Small intestine (tissue), 7 donors: ENCODE data around the gene C9orf85. TPM values are rescaled to one million over a fixed set of nuclear protein-coding genes. Genes with fewer than 3 reads are reported as not detected.

Experiments used
- DNase-seq, 2 donors: peaks; one replicate each; pipeline versions ENCODE4 v3.0.0 to v3.0.0-alpha.2; 2013
- FAIRE-seq: peaks from 2 replicates; lab custom pipeline; 2012; peaks lifted over from hg19 to GRCh38; lab: Jason Lieb, UNC
- H3K27ac ChIP-seq, 3 donors: one replicate each; pipeline ENCODE4 v1.5.1; 2013; ENCODE audit warnings: low read length in 2 of 3, mild to moderate bottlenecking in 2 of 3, control low read depth in 1 of 3, inconsistent platforms in 1 of 3, low read depth in 1 of 3, moderate library complexity in 1 of 3
- H3K27me3 ChIP-seq, 3 donors: one replicate each; pipeline ENCODE4 v1.6.1; 2013; ENCODE audit warnings: low read length in 3 of 3, inconsistent platforms in 1 of 3; ENCODE audit not compliant: control insufficient read depth in 3 of 3, insufficient read depth in 3 of 3
- H3K36me3 ChIP-seq, 3 donors: one replicate each; pipeline ENCODE4 v1.6.1; 2013; ENCODE audit warnings: low read length in 3 of 3, inconsistent platforms in 1 of 3, low read depth in 1 of 3, mild to moderate bottlenecking in 1 of 3, moderate library complexity in 1 of 3; ENCODE audit not compliant: control insufficient read depth in 3 of 3, insufficient read depth in 2 of 3
- H3K4me1 ChIP-seq, 3 donors: one replicate each; pipeline ENCODE4 v1.6.1; 2013; ENCODE audit warnings: low read length in 2 of 3, inconsistent platforms in 1 of 3, low read depth in 1 of 3, mild to moderate bottlenecking in 1 of 3, moderate library complexity in 1 of 3; ENCODE audit not compliant: control insufficient read depth in 3 of 3, insufficient read depth in 2 of 3
- H3K4me3 ChIP-seq, 3 donors: one replicate each; pipeline ENCODE4 v1.5.1; 2013; ENCODE audit warnings: low read length in 3 of 3, control low read depth in 1 of 3, inconsistent platforms in 1 of 3, low read depth in 1 of 3, mild to moderate bottlenecking in 1 of 3, moderate library complexity in 1 of 3
- H3K9me3 ChIP-seq, 2 donors: one replicate each; pipeline ENCODE4 v1.6.1; 2013; ENCODE audit warnings: low read depth in 1 of 2, low read length in 1 of 2; ENCODE audit not compliant: control insufficient read depth in 2 of 2, insufficient read depth in 1 of 2
- WGBS, 3 donors: extraction: QIAGEN DNeasy Blood & Tissue Kit; methylation state at CpG; one replicate each; pipeline ENCODE4 v1.1.7; 2013; 5-methylcytosine and 5-hydroxymethylcytosine counted together
- polyA plus RNA-seq, 4 donors: library from polyadenylated mRNA; stranded (reverse) in 3 of 4; unstranded in 1 of 4; fragments of 200-250 nt in 3 of 4; fragments of 120-200 nt in 1 of 4; gene quantifications; one replicate each; pipeline versions ENCODE4 v1.2.1 to v1.2.3, GENCODE V29; 2013
- donor health status: healthy with polysubstance abuse.
- donor health status: control.
- donor health status: control.
- donor health status: Bipolar disorder and iron deficiency.
- donor health status: healthy.

C9orf85 gene
- polyA plus RNA-seq, 4 donors: 14.1 to 35.7 (median 19.4) TPM

DNA sequence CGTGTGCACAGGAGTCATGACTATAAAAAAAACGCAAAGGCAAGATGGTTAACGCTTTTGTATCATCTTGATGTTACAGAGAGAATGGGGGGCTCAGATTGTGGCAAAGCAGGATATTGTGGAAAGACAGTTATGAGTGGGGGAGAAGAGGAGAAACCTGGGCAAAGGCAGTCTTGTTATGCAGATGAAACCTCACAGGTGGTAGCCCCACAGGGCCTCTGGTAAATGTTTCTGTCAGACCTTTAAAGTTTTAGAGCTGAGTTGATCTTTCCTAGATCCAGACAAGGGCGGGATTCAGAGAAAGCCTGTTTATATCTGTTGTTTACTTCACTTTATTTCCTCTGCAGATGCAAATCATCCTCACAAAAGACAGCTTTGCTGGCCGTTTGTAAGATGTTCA, 55.2 kb downstream of the C9orf85 start:
- WGBS, 3 donors: 77 to 93% (median 92%) methylated on average over 5 of the region's 5 CpGs
- no peak for DNase-seq
- no peak for FAIRE-seq

DNA sequence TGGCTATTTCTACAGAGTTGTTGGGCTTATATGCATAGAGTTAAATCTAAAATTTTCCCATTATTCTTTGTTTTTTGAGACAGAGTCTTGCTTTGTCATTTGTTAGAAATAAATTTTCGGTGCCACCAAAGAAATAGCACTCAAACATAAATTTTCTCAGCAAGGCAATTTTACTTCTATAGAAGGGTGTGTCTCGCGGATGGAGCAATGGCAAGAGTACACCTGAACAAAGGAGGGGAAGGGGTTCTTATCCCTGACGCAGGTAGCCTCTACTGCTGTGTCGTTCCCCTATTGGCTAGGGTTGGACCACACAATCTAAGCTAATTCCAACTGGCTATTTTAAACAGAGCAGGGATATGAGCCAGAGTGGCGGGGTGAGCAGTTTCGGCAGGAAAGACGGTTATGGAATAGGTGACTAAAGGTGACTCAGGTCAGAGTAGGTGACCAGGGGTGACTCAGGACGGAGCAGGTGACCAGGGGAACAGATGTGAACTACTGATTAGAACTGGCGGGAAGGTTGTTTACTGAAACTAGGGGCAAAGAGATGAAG, 57.2 kb downstream of the C9orf85 start:
- no peaks in the 10 kb centered on the region for H3K4me1 ChIP-seq
- FAIRE-seq: no peak
- H3K27ac ChIP-seq: no peak overlapping the region
- WGBS, 3 donors: 86 to 88% (median 88%) methylated on average over 10 of the region's 10 CpGs
- H3K27me3 ChIP-seq: no peaks in the 10 kb centered on the region
- DNase-seq: no peak
- H3K4me3 ChIP-seq: no peak overlapping the region
- H3K9me3 ChIP-seq: peaks cover 1 to 9% of the 10 kb centered on the region in 2 donors
- H3K36me3 ChIP-seq: peaks cover 0 to 24% (median 3%) of the 10 kb centered on the region in 3 donors

More for the DNA sequence above, 55.2 kb downstream of the C9orf85 start:
- Histone ChIP-seq H3K27me3 (no peaks in the 10 kb centered on the region), H3K27ac (no peak overlapping the region), H3K9me3 (peaks cover 1 to 9% of the 10 kb centered on the region in 2 donors), H3K4me1 (no peaks in the 10 kb centered on the region), H3K36me3 (peaks cover 0 to 16% (median 3%) of the 10 kb centered on the region in 3 donors), H3K4me3 (no peak overlapping the region)

DNA sequence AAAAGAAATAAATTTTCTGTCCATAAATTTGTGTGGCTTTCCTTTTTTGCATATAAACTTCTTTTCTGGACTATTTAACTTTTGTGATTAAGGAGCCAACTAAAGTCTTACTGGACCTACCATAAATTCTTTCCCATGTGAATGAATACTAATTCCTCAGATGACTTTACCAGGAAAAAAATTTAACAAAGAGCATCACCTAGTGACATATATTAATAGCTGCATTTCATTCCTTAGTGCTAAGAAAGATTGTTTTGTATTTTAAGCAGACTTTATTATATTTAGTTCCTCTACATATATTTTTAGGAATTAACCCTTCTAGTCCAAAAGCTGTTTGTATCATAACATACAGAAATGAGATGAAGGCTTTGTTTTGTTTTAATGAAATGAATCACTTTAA, 64.4 kb downstream of the C9orf85 start:
- peak in 1 of 2 donors; percentile 23 for DNase-seq

DNA sequence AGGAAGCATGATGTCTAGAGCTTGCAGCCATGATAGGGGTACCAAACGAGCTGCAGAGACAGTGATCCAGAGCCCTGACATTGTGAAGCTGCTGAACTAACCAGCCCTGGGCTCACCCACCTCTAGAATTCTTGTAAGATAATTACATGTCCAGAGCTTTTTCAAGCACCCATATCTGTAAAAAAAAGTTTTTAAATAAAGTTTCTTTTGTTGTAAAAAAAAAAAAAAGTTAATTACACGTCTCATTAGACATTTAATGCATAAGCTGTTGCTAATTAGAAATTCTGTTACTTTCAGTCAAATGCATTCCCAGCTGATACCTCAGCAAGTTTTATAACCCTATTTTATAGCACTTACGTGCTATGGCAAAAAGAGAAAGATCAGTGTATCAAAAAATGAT, 65.6 kb downstream of the C9orf85 start:
- Histone ChIP-seq H3K27me3 (no peaks in the 10 kb centered on the region), H3K4me3 (no peak overlapping the region), H3K27ac (no peak overlapping the region), H3K9me3 (no peaks in the 10 kb centered on the region), H3K4me1 (no peaks in the 10 kb centered on the region), H3K36me3 (peaks cover 0 to 18% (median 0%) of the 10 kb centered on the region in 3 donors)
- FAIRE-seq (no peak), DNase-seq (peak in 1 of 2 donors; percentile 36)
- WGBS, 3 donors: 24 to 59% (median 26%) methylated on average over 3 of the region's 3 CpGs

More for the DNA sequence above, 64.4 kb downstream of the C9orf85 start:
- Histone ChIP-seq H3K36me3 (peaks cover 0 to 20% (median 0%) of the 10 kb centered on the region in 3 donors), H3K9me3 (no peaks in the 10 kb centered on the region), H3K27ac (no peak overlapping the region), H3K4me3 (no peak overlapping the region), H3K27me3 (no peaks in the 10 kb centered on the region), H3K4me1 (no peaks in the 10 kb centered on the region)
- FAIRE-seq: no peak

DNA sequence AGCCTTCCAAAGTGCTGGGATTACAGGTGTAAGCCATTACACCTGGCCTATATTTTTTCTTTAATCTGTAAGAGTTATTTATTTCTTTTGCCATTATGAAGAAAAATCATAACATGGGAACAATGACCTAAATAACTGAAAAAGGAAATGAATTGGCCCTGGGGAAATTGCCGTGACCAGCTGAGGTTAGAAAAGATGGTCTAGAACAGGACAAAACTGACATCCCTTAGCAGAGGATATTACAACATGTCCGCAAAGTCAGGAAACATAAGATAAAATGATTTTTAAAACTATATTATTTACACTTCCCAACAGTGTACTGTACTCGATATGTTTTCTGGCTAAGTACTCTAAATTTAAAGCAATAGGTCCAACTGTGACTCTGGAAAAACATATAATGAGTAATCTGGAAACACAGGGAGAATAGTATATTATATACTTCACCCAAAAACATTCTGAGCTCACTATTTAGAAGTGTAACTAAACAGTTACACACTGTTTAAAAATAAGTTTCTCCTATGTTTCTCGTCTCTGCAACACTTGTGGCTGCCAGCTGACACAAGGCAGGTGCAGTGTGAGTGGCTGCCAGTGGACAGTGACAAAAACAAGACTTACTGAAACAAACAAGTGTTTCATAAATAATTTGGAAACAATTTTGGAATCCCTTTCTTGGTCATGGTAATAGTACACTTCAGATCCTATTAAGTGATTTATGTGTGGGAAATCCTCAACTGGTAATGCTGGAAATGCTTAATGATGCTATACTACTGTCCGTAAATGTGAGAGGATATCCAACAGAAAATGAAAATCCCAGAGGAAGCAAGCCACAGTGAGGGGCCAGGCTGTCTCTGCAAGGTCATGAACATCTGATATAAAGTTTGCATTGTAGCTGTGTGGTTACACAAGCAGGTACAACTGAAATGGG, 69.1 kb downstream of the C9orf85 start:
- Histone ChIP-seq H3K36me3 (no peaks in the 10 kb centered on the region), H3K27me3 (no peaks in the 10 kb centered on the region), H3K4me3 (no peak overlapping the region), H3K9me3 (no peaks in the 10 kb centered on the region), H3K27ac (no peak overlapping the region), H3K4me1 (peaks cover 0 to 7% (median 0%) of the 10 kb centered on the region in 3 donors)
- FAIRE-seq (no peak), DNase-seq (no peak)
- 60 to 71% (median 69%) methylated on average over 5 of the region's 5 CpGs for WGBS, 3 donors

DNA sequence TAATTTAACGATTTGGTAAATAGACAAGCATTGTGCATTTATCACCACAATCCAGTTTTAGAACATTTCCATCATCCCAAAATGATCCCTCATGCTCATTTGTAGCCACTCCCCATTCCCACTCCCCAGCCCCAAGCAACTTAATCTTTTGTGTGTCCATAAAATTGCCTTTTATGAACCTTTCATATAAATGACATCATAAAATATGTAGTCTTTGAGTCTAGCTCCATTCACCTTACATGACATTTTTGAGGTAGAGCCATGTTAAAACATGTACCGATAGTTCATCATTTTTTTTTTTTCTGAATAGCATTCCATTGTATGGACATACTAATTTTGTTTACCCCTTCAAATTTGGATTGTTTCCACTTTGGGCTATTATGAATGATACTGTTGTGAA, 70.5 kb downstream of the C9orf85 start:
- DNase-seq (no peak), FAIRE-seq (no peak)
- H3K4me1 ChIP-seq: peaks cover 0 to 11% (median 0%) of the 10 kb centered on the region in 3 donors
- no peak overlapping the region for H3K4me3 ChIP-seq
- 77 to 95% (median 87%) methylated on average over 2 of the region's 2 CpGs for WGBS, 3 donors
- H3K9me3 ChIP-seq: no peaks in the 10 kb centered on the region
- no peaks in the 10 kb centered on the region for H3K36me3 ChIP-seq
- H3K27ac ChIP-seq: no peak overlapping the region
- H3K27me3 ChIP-seq: no peaks in the 10 kb centered on the region

DNA sequence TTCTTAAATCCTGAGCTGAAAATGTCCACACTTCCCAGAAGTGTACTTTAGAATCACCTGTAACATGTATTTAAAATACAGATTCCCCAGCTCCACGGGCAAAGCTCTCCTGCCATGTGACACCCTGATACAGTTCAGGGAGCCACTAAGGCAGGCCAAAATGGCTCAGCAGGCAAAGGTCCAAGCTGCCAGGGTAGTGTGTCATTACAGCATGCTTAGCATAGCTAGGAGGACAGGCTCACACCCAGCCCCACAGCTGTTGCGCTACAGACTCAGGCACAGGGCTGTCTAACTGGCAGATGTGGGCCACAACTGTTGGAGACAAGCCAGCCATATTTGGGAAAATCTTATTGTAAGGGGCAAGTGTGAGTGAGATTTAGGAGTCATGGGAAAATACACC, 73.0 kb downstream of the C9orf85 start:
- Histone ChIP-seq H3K9me3 (no peaks in the 10 kb centered on the region), H3K36me3 (no peaks in the 10 kb centered on the region), H3K4me1 (peaks cover 0 to 11% (median 0%) of the 10 kb centered on the region in 3 donors), H3K27ac (peak overlapping the region in 2 of 3 donors; percentile 9 to 71), H3K4me3 (no peak overlapping the region), H3K27me3 (no peaks in the 10 kb centered on the region)
- WGBS, 3 donors: 61 to 76% (median 63%) methylated on average over 2 of the region's 2 CpGs
- DNase-seq (peak; percentile 46 to 70), FAIRE-seq (no peak)

DNA sequence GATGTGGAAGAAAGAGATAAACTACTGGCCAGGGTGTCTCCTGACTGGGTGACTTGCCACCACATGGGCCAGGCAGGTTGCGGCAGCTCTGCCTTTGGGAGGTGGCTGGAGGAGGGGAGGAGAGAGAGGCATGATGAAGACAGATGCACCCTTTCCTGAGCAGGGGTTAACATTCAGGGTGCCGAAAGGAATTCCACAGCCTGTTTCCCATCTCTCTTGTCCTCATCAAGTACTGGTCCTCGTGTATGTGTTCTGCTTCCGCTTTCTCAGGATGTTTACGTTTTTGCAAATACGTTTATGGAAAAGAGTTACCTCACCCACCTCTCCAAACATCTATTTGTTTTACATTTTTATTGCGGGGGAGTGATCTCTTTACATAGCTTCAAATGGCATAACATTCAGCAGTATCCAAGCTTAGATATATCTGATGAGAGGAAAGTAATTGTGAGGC, 73.4 kb downstream of the C9orf85 start:
- WGBS, 3 donors: 69 to 86% (median 79%) methylated on average over 7 of the region's 7 CpGs
- H3K27ac ChIP-seq: peak overlapping the region in 2 of 3 donors; percentile 9 to 71
- no peak for DNase-seq
- peaks cover 0 to 11% (median 0%) of the 10 kb centered on the region in 3 donors for H3K4me1 ChIP-seq
- no peak for FAIRE-seq
- H3K4me3 ChIP-seq: no peak overlapping the region
- H3K9me3 ChIP-seq: no peaks in the 10 kb centered on the region
- no peaks in the 10 kb centered on the region for H3K36me3 ChIP-seq
- no peaks in the 10 kb centered on the region for H3K27me3 ChIP-seq
